Testis (tissue), 3 donors: ENCODE results near the gene CCDC15. TPM values are rescaled to one million over a fixed set of nuclear protein-coding genes. Genes with fewer than 3 reads are reported as not detected.

ENCODE experiments used
- DNase-seq: peaks from one replicate; pipeline ENCODE4 v3.0.0-alpha.2; 2019
- H3K27ac ChIP-seq, 2 donors: fragments of 200-600 bp; sonication (generic); one replicate each; pipeline ENCODE4 v1.5.1; 2019
- H3K27me3 ChIP-seq: fragments of 200-600 bp; sonication (generic); one replicate; pipeline ENCODE4 v1.5.1; 2019
- H3K36me3 ChIP-seq: fragments of 200-600 bp; sonication (generic); one replicate; pipeline ENCODE4 v1.5.1; 2017; ENCODE audit warnings: low read depth; ENCODE audit errors: missing control alignments
- H3K4me1 ChIP-seq: fragments of 200-600 bp; sonication (generic); one replicate; pipeline ENCODE4 v1.5.1; 2019
- H3K4me3 ChIP-seq, 2 donors: fragments of 200-600 bp; sonication (generic); one replicate each; pipeline ENCODE4 v1.5.1; 2017 to 2019
- H3K9me3 ChIP-seq: fragments of 200-600 bp; sonication (generic); one replicate; pipeline ENCODE4 v1.5.1; 2017
- CTCF ChIP-seq, 3 experiments: fragments of 450-650 bp in 2 of 3; fragments of 200-600 bp in 1 of 3; sonication (generic) in 1 of 3; IDR thresholded peaks; one replicate each; pipeline ENCODE4 v1.5.1; 2016 to 2019; ENCODE audit warnings: antibody characterized with exemption in 3 of 3, mild to moderate bottlenecking in 2 of 3, moderate library complexity in 1 of 3
- POLR2A ChIP-seq: fragments of 450-650 bp; IDR thresholded peaks from one replicate; pipeline ENCODE4 v1.6.1; 2017; ENCODE audit warnings: antibody characterized with exemption, mild to moderate bottlenecking, moderate library complexity
- WGBS, 2 donors: methylation state at CpG; one replicate each; pipeline ENCODE4 v1.1.5; 2018; 5-methylcytosine and 5-hydroxymethylcytosine counted together
- intact Hi-C: fragments of 100-400 bp; cut with DNase I; formaldehyde crosslinking; loops from one replicate; pipeline ENCODE4 v1.15.1; 2023; ENCODE audit warnings: low total_unique reads
- polyA plus RNA-seq: library from polyadenylated mRNA; stranded (reverse); fragments of 350-450 nt; fragmentation: Illumina TruSeq; extraction: RNeasy Lipid Tissue Mini Kit (QIAGEN cat#74804); gene quantifications from one replicate; pipeline ENCODE4 v1.2.3, GENCODE V29; 2014; ENCODE audit warnings: low read depth, low replicate concordance; ENCODE audit not compliant: insufficient read depth
- total RNA-seq, 2 donors: library from RNA; depleted of rRNA; stranded (reverse); fragments of >200 nt; gene quantifications; one replicate each; pipeline ENCODE4 v1.2.3, GENCODE V29; 2016

The CCDC15 gene
- total and polyA plus RNA-seq, 3 donors from 2014 or later: 8.0 to 15.1 (median 14.9) TPM

DNA sequence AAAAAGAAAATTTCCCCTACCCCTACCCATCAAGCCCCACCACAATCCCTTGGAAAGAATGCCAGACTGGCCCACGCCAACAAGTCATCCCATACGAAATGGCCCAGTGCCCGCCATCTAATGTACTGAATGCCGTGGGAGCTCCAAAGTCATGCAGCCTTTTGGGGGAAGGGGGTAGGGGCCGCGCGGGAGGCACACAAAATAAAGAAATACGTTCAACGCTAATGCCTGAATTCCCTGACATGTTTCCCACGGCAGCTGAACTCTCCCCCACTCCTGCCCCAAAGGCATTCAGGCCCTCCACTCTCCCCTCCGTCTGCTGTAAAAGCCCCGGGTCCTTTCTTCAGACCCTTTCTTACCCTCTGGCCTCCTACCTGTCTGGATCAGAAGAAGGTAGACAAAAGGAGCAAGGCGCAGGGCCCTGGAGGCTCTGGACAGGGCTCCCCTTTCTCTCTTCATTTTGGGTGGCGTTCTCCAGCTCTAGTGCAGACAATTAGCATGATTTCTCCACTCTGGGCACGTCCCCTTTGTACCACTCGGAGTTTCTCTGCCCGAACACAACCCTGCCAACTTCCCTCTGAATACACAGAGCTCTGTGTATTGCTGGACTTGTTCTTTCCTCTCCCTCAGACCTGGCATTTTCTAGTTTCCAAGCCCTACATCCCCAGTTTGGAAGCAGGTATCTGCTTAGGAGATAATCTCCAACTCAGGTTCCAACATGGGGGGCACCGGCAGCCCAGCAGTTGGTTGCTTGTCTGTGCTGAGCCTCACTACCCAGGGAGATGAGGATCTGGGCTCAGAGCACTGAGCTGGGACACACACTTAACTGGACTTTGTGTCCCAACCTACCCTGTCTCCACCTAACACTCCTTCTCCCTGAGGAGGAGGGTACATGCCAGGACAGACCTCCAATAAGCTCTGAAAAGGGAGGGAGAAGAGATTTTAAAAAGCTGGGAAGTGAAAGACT is 18.2 kb upstream of the CCDC15 start, which contains the start of gene HEPACAM:
HEPACAM (minus strand) TSS at position 500 of the 967 bp plus-strand sequence; CDS start at position 459, 41 bp downstream.
- no peak for DNase-seq
- Histone ChIP-seq H3K9me3 (no peaks in the 10 kb centered on the region), H3K36me3 (no peaks in the 10 kb centered on the region), H3K27ac (no peak within 1 kb of the TSS), H3K4me3 (no peak within 1 kb of the TSS), H3K4me1 (no peaks in the 10 kb centered on the region), H3K27me3 (no peaks in the 10 kb centered on the region)
- intact Hi-C loops: no loop called here
- no peak for TF ChIP-seq POLR2A
- TF ChIP-seq CTCF (IDR thresholded peaks at IDR 0.05): no peak
- 84 to 86% methylated on average over 18 of the region's 18 CpGs for WGBS, 2 donors

- WGBS, 2 donors: 88 to 90% methylated on average over 3 of the region's 3 CpGs
- Histone ChIP-seq H3K36me3 (no peaks in the 10 kb centered on the region), H3K4me3 (no peak overlapping the region), H3K27ac (no peak overlapping the region), H3K9me3 (no peaks in the 10 kb centered on the region), H3K4me1 (no peaks in the 10 kb centered on the region), H3K27me3 (no peaks in the 10 kb centered on the region)
- no peak for TF ChIP-seq CTCF (IDR thresholded peaks at IDR 0.05)
- intact Hi-C loops: no loop called here
- DNase-seq: no peak
These were observed 16.6 kb upstream of the CCDC15 start for GRCh38 chr11:124937336-124937935.

DNA sequence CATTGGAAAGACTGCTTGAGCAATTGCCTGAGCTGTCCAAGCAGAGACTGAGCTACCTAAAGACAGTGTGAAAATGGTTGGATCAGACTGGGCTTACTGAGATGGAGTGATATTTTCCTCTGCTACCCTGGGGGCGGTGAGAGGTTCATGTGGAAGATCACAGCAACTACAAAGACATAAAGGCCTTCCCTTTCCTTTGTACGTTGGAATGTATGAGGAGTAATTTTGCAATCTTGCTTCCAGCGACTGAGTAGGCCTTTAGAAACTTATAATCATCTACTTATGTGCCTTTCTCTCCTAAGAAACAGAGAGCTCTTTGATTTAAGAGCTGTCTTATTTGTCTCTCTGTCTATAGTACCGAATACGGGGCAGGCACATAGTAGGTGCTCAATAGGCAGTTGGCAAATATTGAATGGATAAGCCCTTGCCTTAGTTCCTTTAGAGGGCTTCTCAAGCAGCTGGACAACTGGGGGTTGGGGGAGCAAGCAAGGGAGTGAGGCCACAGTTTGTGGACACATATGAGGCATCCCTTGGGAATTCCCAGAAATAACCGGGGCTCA is 15.7 kb upstream of the CCDC15 start:
- intact Hi-C loops: no loop called here
- Histone ChIP-seq H3K27ac (no peak overlapping the region), H3K4me3 (no peak overlapping the region)

GRCh38 chr11:124938970-124939369 is 15.0 kb upstream of the CCDC15 start:
- intact Hi-C loops: no loop called here
- no peak overlapping the region for H3K4me3 ChIP-seq
- H3K4me1 ChIP-seq: no peaks in the 10 kb centered on the region
- no peaks in the 10 kb centered on the region for H3K27me3 ChIP-seq
- no peak for DNase-seq
- H3K27ac ChIP-seq: no peak overlapping the region
- TF ChIP-seq CTCF (IDR thresholded peaks at IDR 0.05): no peak
- no peak for TF ChIP-seq POLR2A
- H3K36me3 ChIP-seq: no peaks in the 10 kb centered on the region
- no peaks in the 10 kb centered on the region for H3K9me3 ChIP-seq
- WGBS, 2 donors: 79 to 86% methylated on average over 6 of the region's 6 CpGs

More for the DNA sequence above, 15.7 kb upstream of the CCDC15 start:
- H3K4me1 ChIP-seq: no peaks in the 10 kb centered on the region
- H3K9me3 ChIP-seq: no peaks in the 10 kb centered on the region
- no peaks in the 10 kb centered on the region for H3K27me3 ChIP-seq
- 86 to 90% methylated on average over 6 of the region's 6 CpGs for WGBS, 2 donors
- TF ChIP-seq POLR2A: no peak
- TF ChIP-seq CTCF (IDR thresholded peaks at IDR 0.05): no peak
- no peaks in the 10 kb centered on the region for H3K36me3 ChIP-seq
- no peak for DNase-seq
